ENCODE results near the gene DDX39B. TPM values are rescaled to one million over a fixed set of nuclear protein-coding genes. Genes with fewer than 3 reads are reported as not detected.

Gene DDX39B
- total and polyA plus RNA-seq, 2 of the 4 experiments (the other 2 are of a cell fraction): 371 to 796 TPM

GRCh38 chr6:31541059-31541657, 645 bp downstream of the DDX39B start:
- Histone ChIP-seq H3K9me1 (ENCODE audit: insufficient read depth, low read length) (0 out of 2 replicates have a peak, but pooled peaks cover 6% of the 10 kb centered on the region), H4K20me1 (ENCODE audit: insufficient read depth, low read length) (peaks cover 56% of the 10 kb centered on the region), H2AFZ (replicated peaks; ENCODE audit: low read length, poor library complexity) (peak overlapping the region; percentile 93), H3K79me1 (ENCODE audit: low read depth in 1 of 2, low read length in 2 of 2) (peaks cover 14 to 54% of the 10 kb centered on the region in 2 experiments), H2BK120ac (ENCODE audit: low read depth, low read length) (peak overlapping the region; percentile 73), H3K9ac (ENCODE audit: low read depth, low read length) (peak overlapping the region; percentile 99), H3K36me3 (ENCODE audit: control insufficient read depth, insufficient read depth, low read length) (peaks cover 32% of the 10 kb centered on the region), H3K9me3 (ENCODE audit: control insufficient read depth, insufficient read depth, low read length) (no peaks in the 10 kb centered on the region), H4K8ac (ENCODE audit: low read depth in 2 of 2, low read length in 2 of 2) (peak overlapping the region; percentile 87 to 99), H3K4me2 (ENCODE audit: low read depth, low read length) (peak overlapping the region; percentile 85), H3K4me3 (ENCODE audit: insufficient read depth, low read depth, low read length) (peak overlapping the region; percentile 72), H3K27ac (ENCODE audit: insufficient read depth, low read length) (peak overlapping the region; percentile 83), H3K14ac (replicated peaks; ENCODE audit: low read depth, low read length) (peak overlapping the region; percentile 100), H3K27me3 (ENCODE audit: control insufficient read depth, insufficient read depth, low read length) (no peaks in the 10 kb centered on the region), H3K56ac (ENCODE audit: extremely low read depth, insufficient read depth, low read length) (peak overlapping the region; percentile 99), H3K18ac (ENCODE audit: low read depth, low read length) (peak overlapping the region; percentile 69), H3K4me1 (ENCODE audit: control insufficient read depth, insufficient read depth, low read length) (peaks cover 10% of the 10 kb centered on the region), H2AK5ac (ENCODE audit: low read depth, low read length) (peak overlapping the region; percentile 99), H2BK15ac (ENCODE audit: low read depth, low read length) (peak overlapping the region; percentile 35; the same call in 1 of the 3 replicates), H2AK9ac (replicated peaks; ENCODE audit: low read depth, low read length, poor library complexity) (peak overlapping the region; percentile 98), H4K91ac (ENCODE audit: insufficient read depth, low read depth, low read length) (peak overlapping the region; percentile 99), H2BK20ac (ENCODE audit: low read depth, low read length) (peak overlapping the region; percentile 36; the same call in 1 of the 2 replicates), H3K23ac (ENCODE audit: low read depth, low read length) (peak overlapping the region; percentile 99), H3K4ac (ENCODE audit: low read depth, low read length) (peak overlapping the region; percentile 96), H2BK5ac (ENCODE audit: low read depth, low read length, poor library complexity, severe bottlenecking) (peak overlapping the region; percentile 99), H4K5ac (ENCODE audit: low read depth, low read length) (peak overlapping the region; percentile 87)
- DNase-seq: peak; percentile 50
- ChIA-PET POLR2A (ENCODE audit: unreplicated experiment) (interaction anchor here (0.6 to 1.0 kb wide), 4 partner anchors 45 to 1428 kb away, joined by 3 to 4 read pairs (median 4); partner anchors contain the start of gene C6orf47), CTCF (interaction anchor here (0.6 to 1.5 kb wide), 4 partner anchors 9 to 58 kb away, joined by 3 to 6 read pairs (median 3); no protein-coding TSS in a partner anchor)
- TF ChIP-seq CEBPB (IDR thresholded peaks at IDR 0.05; ENCODE audit: low read depth, low read length) (peak; percentile 68), RFX5 (IDR thresholded peaks at IDR 0.05; ENCODE audit: low read depth, low read length) (no peak), RAD21 (IDR thresholded peaks at IDR 0.05; ENCODE audit: low read length) (0 out of 2 replicates have a peak, but pooled peaks have one; percentile 4), CHD1 (IDR thresholded peaks at IDR 0.05; ENCODE audit: low read depth, low read length) (0 out of 2 replicates have a peak, but pooled peaks have one; percentile 22)
- dilution Hi-C loops (cut with HindIII; ENCODE audit: low sequenced_read_pairs, unreplicated experiment): no loop called here
- ATAC-seq (ENCODE audit: low read depth): peak; percentile 25; the same call in 1 of the 2 replicates
- BruUV-seq (replicated peaks): TSS peak; percentile 86
- intact Hi-C loops (cut with micrococcal nuclease): loop anchor here (1.0 kb wide), 1 partner anchor 48 kb away; no protein-coding TSS in a partner anchor
- WGBS, 2 experiments (ENCODE audit: extremely low coverage in 2 of 2, insufficient read length in 1 of 2): 0% methylated on average over 2 of the region's 21 CpGs; no CpG with 5 or more reads in 1 of the 2 experiments
- in situ Hi-C loops (cut with MboI; ENCODE audit: low sequenced_read_pairs): loop anchor here (5.0 to 10.0 kb wide), 2 partner anchors 49 to 294 kb away; no protein-coding TSS in a partner anchor
